Astrocyte of the cerebellum (primary cell): ENCODE measurements around the gene EIF4G3.

ENCODE experiments used
- DNase-seq: peaks from one replicate; pipeline ENCODE4 v3.0.0-alpha.2; 2011; ENCODE audit warnings: low read depth
- H3K4me3 ChIP-seq: 2 replicates; pipeline ENCODE4 v1.5.1; 2011; ENCODE audit warnings: mild to moderate bottlenecking, low read depth, low read length, moderate library complexity
- CTCF ChIP-seq: IDR thresholded peaks from 2 replicates; pipeline ENCODE4 v1.5.1; 2012; ENCODE audit warnings: low read length, low read depth, moderate library complexity, mild to moderate bottlenecking; ENCODE audit errors: missing control alignments
- in situ Hi-C: cut with HindIII; loops from 2 replicates; pipeline ENCODE4 v1.10.0; 2017; ENCODE audit warnings: low sequenced_read_pairs

Gene EIF4G3

GRCh38 chr1:20958430-20958829, 218.3 kb downstream of the EIF4G3 start:
- no peak overlapping the region for H3K4me3 ChIP-seq
- TF ChIP-seq CTCF: no peak
- no peak for DNase-seq
- in situ Hi-C loops: no loop called here

- in situ Hi-C loops: no loop called here
- DNase-seq: no peak
- no peak for TF ChIP-seq CTCF
Measured at GRCh38 chr1:20956272-20956671, 220.4 kb downstream of the EIF4G3 start.

GRCh38 chr1:20950679-20951078, 226.0 kb downstream of the EIF4G3 start:
- H3K4me3 ChIP-seq: no peak overlapping the region
- DNase-seq: no peak
- in situ Hi-C loops: no loop called here
- TF ChIP-seq CTCF: no peak

More at GRCh38 chr1:20956272-20956671, 220.4 kb downstream of the EIF4G3 start:
- no peak overlapping the region for H3K4me3 ChIP-seq

- no peak overlapping the region for H3K4me3 ChIP-seq
- in situ Hi-C loops: no loop called here
- TF ChIP-seq CTCF: no peak
- DNase-seq: no peak
Measured at GRCh38 chr1:20949871-20950590, 226.7 kb downstream of the EIF4G3 start.

GRCh38 chr1:20948101-20948500, 228.6 kb downstream of the EIF4G3 start:
- in situ Hi-C loops: no loop called here
- DNase-seq: no peak
- no peak for TF ChIP-seq CTCF
- H3K4me3 ChIP-seq: no peak overlapping the region

- no peak for TF ChIP-seq CTCF
- DNase-seq: no peak
- no peak overlapping the region for H3K4me3 ChIP-seq
- in situ Hi-C loops: no loop called here
Measured at GRCh38 chr1:20947409-20947808, 229.3 kb downstream of the EIF4G3 start.
